ENCODE results near the gene RALGDS. TPM values are rescaled to one million over a fixed set of nuclear protein-coding genes. Genes with fewer than 3 reads are reported as not detected.

The RALGDS gene
- total and polyA plus RNA-seq, 2 donors (not counting 1 experiment from before 2014, with no cell fraction given): 62.4 to 88.0 TPM

GRCh38 chr9:133089271-133089671, 31.8 kb downstream of the RALGDS start:
- no peak overlapping the region for H3K4me2 ChIP-seq (replicated peaks; ENCODE audit: low read depth, low read length, poor library complexity, severe bottlenecking)
- DNase-seq (no peak), ATAC-seq (ENCODE audit: low read depth) (no peak)
- Mint-ChIP-seq H3K9me3 (ENCODE audit: insufficient read depth) (no peaks in the 10 kb centered on the region), H3K4me1 (no peaks in the 10 kb centered on the region), H3K27ac (no peak overlapping the region), H3K4me3 (no peak overlapping the region), H3K27me3 (no peaks in the 10 kb centered on the region)
- ChIA-PET CTCF (no interaction called here), POLR2A (no interaction called here)
- H3K9me3 ChIP-seq (ENCODE audit: control extremely low read depth in 1 of 3, control insufficient read depth in 2 of 3, insufficient read depth in 1 of 3, low read length in 2 of 3): no peaks in the 10 kb centered on the region
- no peak overlapping the region for H3K4me3 ChIP-seq (ENCODE audit: control extremely low read depth in 1 of 5, extremely low read depth in 1 of 5, insufficient read depth in 1 of 5, low read depth in 2 of 5, low read length in 4 of 5)
- H3K9ac ChIP-seq (ENCODE audit: low read length): no peak overlapping the region
- H3K36me3 ChIP-seq (replicated peaks in 1 of 2; ENCODE audit: control extremely low read depth in 1 of 2, control insufficient read depth in 1 of 2, extremely low read depth in 1 of 2, insufficient read depth in 2 of 2, low read length in 1 of 2): no peaks in the 10 kb centered on the region
- intact Hi-C loops (cut with micrococcal nuclease): no loop called here
- H3K27ac ChIP-seq (ENCODE audit: low read length in 2 of 2): no peak overlapping the region
- no peak overlapping the region for H2AFZ ChIP-seq (ENCODE audit: insufficient read depth, low read depth, low read length, poor library complexity, severe bottlenecking)
- no peaks in the 10 kb centered on the region for H3K79me2 ChIP-seq (ENCODE audit: control insufficient read depth, insufficient read depth, low read length)
- H3K27me3 ChIP-seq (replicated peaks in 1 of 4; ENCODE audit: control extremely low read depth in 1 of 4, control insufficient read depth in 3 of 4, insufficient read depth in 4 of 4, low read length in 3 of 4): no peaks in the 10 kb centered on the region
- H4K20me1 ChIP-seq (ENCODE audit: control insufficient read depth, insufficient read depth, low read length, poor library complexity, severe bottlenecking): no peaks in the 10 kb centered on the region
- TF ChIP-seq, protein P1, sequence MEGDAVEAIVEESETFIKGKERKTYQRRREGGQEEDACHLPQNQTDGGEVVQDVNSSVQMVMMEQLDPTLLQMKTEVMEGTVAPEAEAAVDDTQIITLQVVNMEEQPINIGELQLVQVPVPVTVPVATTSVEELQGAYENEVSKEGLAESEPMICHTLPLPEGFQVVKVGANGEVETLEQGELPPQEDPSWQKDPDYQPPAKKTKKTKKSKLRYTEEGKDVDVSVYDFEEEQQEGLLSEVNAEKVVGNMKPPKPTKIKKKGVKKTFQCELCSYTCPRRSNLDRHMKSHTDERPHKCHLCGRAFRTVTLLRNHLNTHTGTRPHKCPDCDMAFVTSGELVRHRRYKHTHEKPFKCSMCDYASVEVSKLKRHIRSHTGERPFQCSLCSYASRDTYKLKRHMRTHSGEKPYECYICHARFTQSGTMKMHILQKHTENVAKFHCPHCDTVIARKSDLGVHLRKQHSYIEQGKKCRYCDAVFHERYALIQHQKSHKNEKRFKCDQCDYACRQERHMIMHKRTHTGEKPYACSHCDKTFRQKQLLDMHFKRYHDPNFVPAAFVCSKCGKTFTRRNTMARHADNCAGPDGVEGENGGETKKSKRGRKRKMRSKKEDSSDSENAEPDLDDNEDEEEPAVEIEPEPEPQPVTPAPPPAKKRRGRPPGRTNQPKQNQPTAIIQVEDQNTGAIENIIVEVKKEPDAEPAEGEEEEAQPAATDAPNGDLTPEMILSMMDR (IDR thresholded peaks at IDR 0.05): no peak
- TF ChIP-seq EZH2 (IDR thresholded peaks at IDR 0.05; ENCODE audit: borderline replicate concordance, insufficient read depth, low read depth, low read length, poor library complexity, severe bottlenecking): no peak
- 92% methylated on average over 5 of the region's 6 CpGs for WGBS (ENCODE audit: insufficient coverage)
- no peaks in the 10 kb centered on the region for H3K4me1 ChIP-seq (ENCODE audit: control insufficient read depth in 2 of 2, insufficient read depth in 2 of 2, low read length in 2 of 2)

DNA sequence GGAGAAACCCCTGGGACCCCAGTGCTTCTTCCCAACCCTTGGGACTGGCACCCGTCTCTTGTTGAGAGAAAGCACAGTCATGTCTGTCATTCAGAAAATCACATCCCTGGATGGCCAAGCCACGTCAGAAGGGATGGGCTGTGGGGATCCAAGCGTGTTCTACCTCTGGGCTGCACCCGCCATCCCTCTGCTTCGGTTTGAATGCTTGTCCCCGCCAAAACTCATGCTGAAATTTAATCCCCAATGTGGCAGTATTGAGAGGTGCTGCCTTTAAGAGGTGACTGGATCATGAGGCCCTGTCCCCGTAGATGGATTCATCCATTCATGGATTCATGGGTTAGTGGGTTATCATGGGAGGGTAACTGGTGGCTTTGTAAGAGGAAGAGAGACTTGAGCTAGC, 32.3 kb downstream of the RALGDS start:
- H3K27ac Mint-ChIP-seq: no peak overlapping the region
- WGBS (ENCODE audit: insufficient coverage): 82% methylated on average over 4 of the region's 7 CpGs
- no peaks in the 10 kb centered on the region for H3K27me3 Mint-ChIP-seq
- TF ChIP-seq EZH2 (IDR thresholded peaks at IDR 0.05; ENCODE audit: borderline replicate concordance, insufficient read depth, low read depth, low read length, poor library complexity, severe bottlenecking): no peak
- no peak overlapping the region for H3K9ac ChIP-seq (ENCODE audit: low read length)
- no peak overlapping the region for H2AFZ ChIP-seq (ENCODE audit: insufficient read depth, low read depth, low read length, poor library complexity, severe bottlenecking)
- no peak for DNase-seq
- H3K36me3 ChIP-seq (replicated peaks in 1 of 2; ENCODE audit: control extremely low read depth in 1 of 2, control insufficient read depth in 1 of 2, extremely low read depth in 1 of 2, insufficient read depth in 2 of 2, low read length in 1 of 2): no peaks in the 10 kb centered on the region
- H3K27ac ChIP-seq (ENCODE audit: low read length in 2 of 2): no peak overlapping the region
- no peaks in the 10 kb centered on the region for H3K27me3 ChIP-seq (replicated peaks in 1 of 4; ENCODE audit: control extremely low read depth in 1 of 4, control insufficient read depth in 3 of 4, insufficient read depth in 4 of 4, low read length in 3 of 4)
- H3K4me3 ChIP-seq (ENCODE audit: control extremely low read depth in 1 of 5, extremely low read depth in 1 of 5, insufficient read depth in 1 of 5, low read depth in 2 of 5, low read length in 4 of 5): no peak overlapping the region
- no peaks in the 10 kb centered on the region for H3K9me3 Mint-ChIP-seq (ENCODE audit: insufficient read depth)
- H3K4me3 Mint-ChIP-seq: no peak overlapping the region
- CTCF ChIA-PET: no interaction called here
- intact Hi-C loops (cut with micrococcal nuclease): no loop called here
- H4K20me1 ChIP-seq (ENCODE audit: control insufficient read depth, insufficient read depth, low read length, poor library complexity, severe bottlenecking): no peaks in the 10 kb centered on the region
- no peaks in the 10 kb centered on the region for H3K4me1 Mint-ChIP-seq
- H3K79me2 ChIP-seq (ENCODE audit: control insufficient read depth, insufficient read depth, low read length): no peaks in the 10 kb centered on the region
- POLR2A ChIA-PET: no interaction called here
- no peaks in the 10 kb centered on the region for H3K9me3 ChIP-seq (ENCODE audit: control extremely low read depth in 1 of 3, control insufficient read depth in 2 of 3, insufficient read depth in 1 of 3, low read length in 2 of 3)
- no peak overlapping the region for H3K4me2 ChIP-seq (replicated peaks; ENCODE audit: low read depth, low read length, poor library complexity, severe bottlenecking)
- no peaks in the 10 kb centered on the region for H3K4me1 ChIP-seq (ENCODE audit: control insufficient read depth in 2 of 2, insufficient read depth in 2 of 2, low read length in 2 of 2)
- no peak for ATAC-seq (ENCODE audit: low read depth)
